Psoas muscle (tissue), 8 donors: ENCODE results near the gene DNAJC30. TPM values are rescaled to one million over a fixed set of nuclear protein-coding genes. Genes with fewer than 3 reads are reported as not detected.
A peak's percentile ranks its signal among the peaks of the same experiment; 100 is the strongest.

Experiments
- ATAC-seq, 4 donors: fragments of 200-7000 bp; cut with Tn5 transposase; one replicate each; pipeline ENCODE4 v1.9.1; 2020; ENCODE audit warnings: moderate library complexity in 3 of 4, mild to moderate bottlenecking in 2 of 4
- DNase-seq, 2 donors: peaks; one replicate each; pipeline ENCODE4 v3.0.0-alpha.2; 2020
- H3K27ac ChIP-seq: fragments of 200-600 bp; one replicate; pipeline ENCODE4 v1.8.0; 2022
- H3K27me3 ChIP-seq, 3 donors: fragments of 200-600 bp in 1 of 3; one replicate each; pipeline versions ENCODE4 v1.6.1 to v1.8.0; 2013 to 2022; ENCODE audit warnings: low read length in 2 of 3, mild to moderate bottlenecking in 2 of 3, moderate library complexity in 1 of 3; ENCODE audit not compliant: insufficient read depth in 3 of 3
- H3K36me3 ChIP-seq, 2 donors: fragments of 200-600 bp in 1 of 2; one replicate each; pipeline versions ENCODE4 v1.6.1 to v1.8.0; 2013 to 2022; ENCODE audit warnings: low read depth in 1 of 2, mild to moderate bottlenecking in 1 of 2, moderate library complexity in 1 of 2; ENCODE audit not compliant: insufficient read depth in 1 of 2
- H3K4me1 ChIP-seq: fragments of 200-600 bp; one replicate; pipeline ENCODE4 v1.8.0; 2022
- H3K4me3 ChIP-seq: fragments of 200-600 bp; one replicate; pipeline ENCODE4 v1.8.0; 2022; ENCODE audit warnings: mild to moderate bottlenecking
- H3K9me3 ChIP-seq: fragments of 200-600 bp; one replicate; pipeline ENCODE4 v1.8.0; 2022
- CTCF ChIP-seq: fragments of 200-600 bp; IDR thresholded peaks from one replicate; pipeline ENCODE4 v1.8.0; 2022; ENCODE audit warnings: antibody characterized with exemption
- WGBS, 3 donors: extraction: QIAGEN DNeasy Blood & Tissue Kit; methylation state at CpG; one replicate each; pipeline versions ENCODE4 v1.1.6 to v1.1.7; 2013; 5-methylcytosine and 5-hydroxymethylcytosine counted together
- intact Hi-C, 2 donors: fragments of 100-400 bp; cut with DNase I; formaldehyde crosslinking; loops; one replicate each; pipeline versions ENCODE4 v1.11.0 to v1.14.2; 2022
- long read RNA-seq, 2 donors: library from polyadenylated mRNA; unstranded; transcript quantifications; one replicate each; pipeline ENCODE4 v2.0.0, GENCODE V29; 2021
- polyA plus RNA-seq, 3 donors: library from polyadenylated mRNA; stranded (reverse); fragments of 200-250 nt; gene quantifications; one replicate each; pipeline ENCODE4 v1.2.3, GENCODE V29; 2013
- total RNA-seq, 4 donors: library from RNA; stranded (reverse); fragmentation: NEBNext Ultra II Directional in 2 of 4; extraction: Animal tissue kit (Norgen Biotek cat#: 25700) in 2 of 4; gene quantifications; one replicate each; pipeline versions ENCODE4 v1.2.1 to v1.2.4, GENCODE V29; 2021 to 2023
- donor health status: healthy with polysubstance abuse.
- donor health status: DM: no; HTN: no; CAD: no; lungs with moderate emphysema.
- donor health status: Bipolar disorder and iron deficiency.
- donor health status: healthy.
- donor health status: DM: yes; HTN: yes; CAD: no.
- donor health status: DM: no; HTN: no; CAD: no.
- donor health status: DM: no; HTN: no; CAD: no.
- donor health status: DM: yes; HTN: yes; CAD: no.

Gene DNAJC30
- 10 to 100 TPM in 2 of 4 donors, 1 to 10 TPM in 2; 8.7 to 13.9 (median 10.6) TPM for total RNA-seq
- polyA plus RNA-seq = 1 to 10 TPM; 4.3 to 9.8 (median 8.3) TPM
- long read RNA-seq, donor 1, transcript DNAJC30-201 (1 exons, 2,485 nt) = major isoform, 7 of 7 reads
- long read RNA-seq, donor 1, partial matches to known transcripts = 0 of 7 reads
- long read RNA-seq, donor 1, other reads (novel, unspliced or antisense) = 0 of 7 reads
- long read RNA-seq, donor 2, transcript DNAJC30-201 (1 exons, 2,485 nt) = major isoform, 32 of 32 reads
- long read RNA-seq, donor 2, partial matches to known transcripts = 0 of 32 reads
- long read RNA-seq, donor 2, other reads (novel, unspliced or antisense) = 0 of 32 reads

- intact Hi-C loops = loop anchor here in 1 of 2 donors (5.0 kb wide), 1 partner anchor 34 kb away; the partner anchor contains the start of gene STX1A
- peak within 1 kb of the TSS; percentile 94 for H3K27ac ChIP-seq
- 0% methylated on average over 60 to 68 of the region's 68 CpGs for WGBS, 3 donors
These were observed at the start of gene DNAJC30, which contains the start of gene BUD23 for GRCh38 chr7:73683056-73683787. DNAJC30 (minus strand) TSS chr7:73683453; CDS start chr7:73683423, 30 bp downstream. BUD23 (plus strand) TSS chr7:73683597; CDS start chr7:73683626, 29 bp downstream.

DNA sequence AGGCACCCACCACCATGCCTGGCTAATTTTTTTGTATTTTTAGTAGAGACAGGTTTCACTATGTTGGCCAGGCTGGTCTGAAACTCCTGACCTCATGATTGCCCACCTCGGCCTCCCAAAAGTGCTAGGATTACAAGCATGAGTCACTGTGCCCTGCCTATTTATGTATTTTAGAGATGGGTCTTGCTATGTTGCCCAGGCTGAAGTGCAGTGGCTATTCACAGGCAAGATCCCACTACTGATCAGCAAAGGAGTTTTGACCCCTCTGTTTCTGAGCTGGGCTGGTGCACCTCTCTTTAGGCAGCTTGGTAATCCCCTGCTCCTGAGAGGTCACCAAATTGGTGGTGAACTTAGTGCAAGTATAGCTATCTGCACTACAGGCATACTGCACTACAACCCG, 49.1 kb upstream of the DNAJC30 start:
- Histone ChIP-seq H3K4me3 (no peak overlapping the region), H3K9me3 (no peaks in the 10 kb centered on the region), H3K27ac (no peak overlapping the region), H3K36me3 (peaks cover 4 to 18% of the 10 kb centered on the region in 2 donors), H3K4me1 (no peaks in the 10 kb centered on the region), H3K27me3 (no peaks in the 10 kb centered on the region)
- no peak for ATAC-seq
- TF ChIP-seq CTCF = no peak
- 59 to 69% (median 63%) methylated on average over 2 of the region's 2 CpGs for WGBS, 3 donors
- intact Hi-C loops = loop anchor here in 1 of 2 donors (10.0 kb wide), 1 partner anchor 122 kb away; no protein-coding TSS in a partner anchor
- DNase-seq = no peak

More at GRCh38 chr7:73683056-73683787, at the start of gene DNAJC30, which contains the start of gene BUD23:
- peaks cover 7 to 33% of the 10 kb centered on the region in 2 donors for H3K36me3 ChIP-seq
- H3K9me3 ChIP-seq = no peaks in the 10 kb centered on the region
- H3K27me3 ChIP-seq = no peaks in the 10 kb centered on the region
- TF ChIP-seq CTCF = peak; percentile 3
- peaks cover 25% of the 10 kb centered on the region for H3K4me1 ChIP-seq
- ATAC-seq = peak; percentile 96 to 99 (median 98)
- peak within 1 kb of the TSS; percentile 94 for H3K4me3 ChIP-seq
- peak; percentile 99 for DNase-seq

GRCh38 chr7:73730485-73730884, 47.2 kb upstream of the DNAJC30 start:
- Histone ChIP-seq H3K9me3 (no peaks in the 10 kb centered on the region), H3K36me3 (peaks cover 0 to under 1% of the 10 kb centered on the region in 2 donors), H3K4me3 (no peak overlapping the region), H3K27me3 (no peaks in the 10 kb centered on the region), H3K4me1 (no peaks in the 10 kb centered on the region), H3K27ac (no peak overlapping the region)
- 33 to 54% (median 40%) methylated on average over 3 of the region's 3 CpGs for WGBS, 3 donors
- no peak for DNase-seq
- no peak for TF ChIP-seq CTCF
- intact Hi-C loops = loop anchor here in 1 of 2 donors (10.0 kb wide), 1 partner anchor 124 kb away; no protein-coding TSS in a partner anchor
- ATAC-seq = no peak

GRCh38 chr7:73728551-73728950, 45.3 kb upstream of the DNAJC30 start:
- 35 to 46% (median 44%) methylated on average over 5 of the region's 5 CpGs for WGBS, 3 donors
- no peak for ATAC-seq

More at GRCh38 chr7:73728551-73728950, 45.3 kb upstream of the DNAJC30 start:
- intact Hi-C loops = no loop called here
- DNase-seq = no peak
- no peak overlapping the region for H3K27ac ChIP-seq
- H3K36me3 ChIP-seq = no peaks in the 10 kb centered on the region
- TF ChIP-seq CTCF = no peak
- no peak overlapping the region for H3K4me3 ChIP-seq
- H3K9me3 ChIP-seq = no peaks in the 10 kb centered on the region
- H3K4me1 ChIP-seq = no peaks in the 10 kb centered on the region
- no peaks in the 10 kb centered on the region for H3K27me3 ChIP-seq
